GM10266 (cell line): ENCODE results near the gene MUC5B.

ENCODE experiments used
- DNase-seq: peaks from one replicate; pipeline ENCODE4 v3.0.0; 2012; ENCODE audit errors: extremely low spot score
- CTCF ChIP-seq: IDR thresholded peaks from 2 replicates; pipeline ENCODE4 v1.5.1; 2012; ENCODE audit warnings: mild to moderate bottlenecking, low read depth; ENCODE audit not compliant: control insufficient read depth, insufficient read depth; ENCODE audit errors: missing control alignments

MUC5B gene

GRCh38 chr11:1231396-1232020 lies 8.6 kb downstream of the MUC5B start:
- no peak for DNase-seq
- TF ChIP-seq CTCF: no peak

GRCh38 chr11:1232021-1232882 lies 9.4 kb downstream of the MUC5B start:
- DNase-seq: no peak
- no peak for TF ChIP-seq CTCF

GRCh38 chr11:1232883-1233321 lies 10.0 kb downstream of the MUC5B start:
- DNase-seq: no peak
- no peak for TF ChIP-seq CTCF

- DNase-seq: no peak
- no peak for TF ChIP-seq CTCF
Observed at GRCh38 chr11:1233351-1234053, 10.6 kb downstream of the MUC5B start.

- no peak for TF ChIP-seq CTCF
- no peak for DNase-seq
Observed at GRCh38 chr11:1234054-1234720, 11.3 kb downstream of the MUC5B start.

- no peak for DNase-seq
- TF ChIP-seq CTCF: no peak
Observed at GRCh38 chr11:1234771-1235305, 12.0 kb downstream of the MUC5B start.
